Kidney (tissue), 14 donors: Measurements from ENCODE around the gene PHF11. TPM values are rescaled to one million over a fixed set of nuclear protein-coding genes. Genes with fewer than 3 reads are reported as not detected.

Source experiments
- DNase-seq, 5 donors: peaks; one replicate each; pipeline ENCODE4 v3.0.0-alpha.2; 2013 to 2020
- FAIRE-seq: peaks from 2 replicates; lab custom pipeline; 2012; peaks lifted over from hg19 to GRCh38; lab: Jason Lieb, UNC
- H3K27ac ChIP-seq, 2 donors: one replicate each; pipeline ENCODE4 v1.7.0; 2013; ENCODE audit warnings: low read depth in 2 of 2, low read length in 2 of 2, inconsistent platforms in 1 of 2
- H3K27me3 ChIP-seq: one replicate; pipeline ENCODE4 v1.7.1; 2013; ENCODE audit warnings: low read length, inconsistent platforms; ENCODE audit not compliant: control insufficient read depth, insufficient read depth
- H3K36me3 ChIP-seq, 3 donors: one replicate each; pipeline versions ENCODE4 v1.7.0 to v1.7.1; 2013; ENCODE audit warnings: low read length in 3 of 3, control low read depth in 1 of 3, inconsistent platforms in 1 of 3; ENCODE audit not compliant: insufficient read depth in 3 of 3, control insufficient read depth in 2 of 3
- H3K4me1 ChIP-seq, 3 donors: one replicate each; pipeline versions ENCODE4 v1.7.0 to v1.7.1; 2013; ENCODE audit warnings: low read length in 3 of 3, inconsistent platforms in 1 of 3, low read depth in 1 of 3; ENCODE audit not compliant: control insufficient read depth in 2 of 3, insufficient read depth in 2 of 3
- H3K4me3 ChIP-seq, 3 donors: one replicate each; pipeline versions ENCODE4 v1.7.0 to v1.8.1; 2013; ENCODE audit warnings: low read length in 3 of 3, control low read depth in 1 of 3, inconsistent platforms in 1 of 3
- H3K9ac ChIP-seq, 3 donors: one replicate each; pipeline versions ENCODE4 v1.7.0 to v1.7.1; 2013; ENCODE audit warnings: low read length in 3 of 3, control low read depth in 1 of 3, inconsistent platforms in 1 of 3
- H3K9me3 ChIP-seq, 3 donors: one replicate each; pipeline versions ENCODE4 v1.7.0 to v1.7.1; 2013; ENCODE audit warnings: low read length in 3 of 3, control low read depth in 1 of 3, inconsistent platforms in 1 of 3; ENCODE audit not compliant: control insufficient read depth in 2 of 3, insufficient read depth in 1 of 3
- intact Hi-C: fragments of 100-400 bp; cut with DNase I; formaldehyde crosslinking; loops from one replicate; pipeline ENCODE4 v1.11.1; 2022
- polyA plus RNA-seq: library from polyadenylated mRNA; stranded (reverse); fragments of 350-450 nt; fragmentation: Illumina TruSeq; extraction: RNeasy Lipid Tissue Mini Kit (QIAGEN cat#74804); gene quantifications from one replicate; pipeline ENCODE4 v1.2.3, GENCODE V29; 2014; ENCODE audit warnings: low read depth, low replicate concordance; ENCODE audit not compliant: insufficient read depth
- total RNA-seq: library from RNA; stranded (reverse); fragmentation: NEBNext Ultra II Directional; extraction: Animal tissue kit (Norgen Biotek cat#: 25700); gene quantifications from one replicate; pipeline ENCODE4 v1.2.1, GENCODE V29; 2021
- TF ChIP-seq, protein P1 (sequence below): IDR thresholded peaks from 3 replicates; pipeline ENCODE4 v1.5.1; 2012; ENCODE audit warnings: mild to moderate bottlenecking, moderate library complexity, borderline replicate concordance; ENCODE audit not compliant: insufficient read depth; ENCODE audit errors: extremely low read depth
- donor health status: control.
- donor health status: control.
- donor health status: control.
- donor health status: control.
- donor health status: control.
- donor health status: DM: yes; HTN: yes; CAD: no.
- donor health status: Normal renal cell carcinoma (clear cell type).

Gene PHF11
- total and polyA plus RNA-seq, 2 donors from 2014 or later, result 50.3 to 57.0 TPM

DNA sequence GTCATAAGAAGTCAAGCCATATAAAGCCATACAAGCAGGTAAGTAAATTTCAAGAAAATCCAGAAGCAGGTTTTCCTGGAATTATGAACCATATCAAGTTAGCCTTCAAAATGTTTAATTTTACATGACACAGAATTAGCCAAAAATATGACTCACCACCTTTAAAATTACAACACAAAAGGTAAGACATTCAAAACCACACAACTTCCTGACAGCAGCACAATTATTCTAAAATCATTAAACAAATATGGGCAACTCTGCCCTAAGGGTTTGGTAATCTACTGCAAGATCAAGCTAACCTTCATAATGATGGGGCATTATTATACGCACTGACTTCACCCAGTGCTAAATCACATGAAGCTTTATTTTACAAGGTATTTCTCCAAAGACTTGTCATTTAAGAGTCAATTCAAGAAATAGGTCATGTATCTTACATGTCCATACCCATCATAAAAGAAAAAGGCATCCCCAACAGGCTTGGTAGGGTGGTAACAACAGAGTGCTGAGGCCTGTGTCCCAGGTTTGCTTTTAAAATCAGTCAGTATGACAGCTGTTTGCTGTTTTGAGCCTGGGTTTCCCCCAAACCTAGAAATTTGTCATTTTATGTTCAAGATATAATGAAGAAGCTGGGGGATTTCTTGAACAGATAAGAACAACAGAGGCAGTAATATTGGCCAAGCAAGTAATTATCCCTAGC lies 74.4 kb downstream of the PHF11 start:
- no peak overlapping the region for H3K27ac ChIP-seq

DNA sequence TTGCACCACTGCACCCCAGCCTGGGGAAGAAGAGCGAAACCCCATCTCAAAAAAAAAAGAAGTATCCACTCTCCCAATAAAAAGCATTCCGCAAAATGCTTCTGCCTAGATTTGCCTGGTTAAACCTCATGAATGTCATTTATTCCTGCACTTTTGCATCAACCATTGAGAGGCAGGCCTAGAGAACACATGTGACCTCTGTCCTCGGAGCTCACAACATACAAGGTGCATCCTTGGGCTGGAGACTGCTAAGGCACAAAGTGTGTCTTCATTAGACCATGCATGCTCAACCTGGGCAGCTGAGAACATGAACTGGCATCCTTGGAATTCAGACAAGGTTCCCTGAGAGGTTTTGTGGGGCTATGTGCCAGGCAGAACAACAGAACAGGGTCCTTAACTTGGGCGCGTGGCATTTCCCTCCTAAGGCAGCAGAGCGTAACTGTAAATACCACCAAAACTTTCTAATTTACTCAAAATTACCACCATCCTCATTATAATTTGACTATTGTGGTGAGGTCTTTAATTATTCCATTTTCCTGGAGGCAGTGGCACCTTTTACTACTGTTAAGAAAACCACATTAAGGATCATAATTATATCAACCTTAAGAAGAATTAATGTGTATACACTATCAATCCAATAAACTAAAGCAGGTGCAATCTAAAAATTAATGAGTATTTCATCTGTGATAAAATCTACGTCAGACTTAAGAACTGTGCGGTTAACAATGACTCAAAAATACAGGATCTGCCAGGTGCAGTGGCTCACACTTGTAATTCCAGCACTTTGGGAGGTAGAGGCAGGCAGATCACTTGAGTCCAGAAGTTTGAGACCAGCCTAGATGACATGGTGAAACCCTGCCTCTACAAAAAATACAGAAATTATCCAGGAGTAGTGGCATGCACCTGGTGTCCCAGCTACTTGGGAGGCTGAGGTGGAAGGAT lies 75.8 kb downstream of the PHF11 start:
- H3K4me1 ChIP-seq, result peaks cover 0 to 4% (median 2%) of the 10 kb centered on the region in 3 donors
- no peak for DNase-seq
- H3K27me3 ChIP-seq, result no peaks in the 10 kb centered on the region
- intact Hi-C loops, result no loop called here
- H3K9me3 ChIP-seq, result no peaks in the 10 kb centered on the region
- no peak overlapping the region for H3K9ac ChIP-seq
- no peak overlapping the region for H3K27ac ChIP-seq
- H3K4me3 ChIP-seq, result no peak overlapping the region
- TF ChIP-seq, protein P1, sequence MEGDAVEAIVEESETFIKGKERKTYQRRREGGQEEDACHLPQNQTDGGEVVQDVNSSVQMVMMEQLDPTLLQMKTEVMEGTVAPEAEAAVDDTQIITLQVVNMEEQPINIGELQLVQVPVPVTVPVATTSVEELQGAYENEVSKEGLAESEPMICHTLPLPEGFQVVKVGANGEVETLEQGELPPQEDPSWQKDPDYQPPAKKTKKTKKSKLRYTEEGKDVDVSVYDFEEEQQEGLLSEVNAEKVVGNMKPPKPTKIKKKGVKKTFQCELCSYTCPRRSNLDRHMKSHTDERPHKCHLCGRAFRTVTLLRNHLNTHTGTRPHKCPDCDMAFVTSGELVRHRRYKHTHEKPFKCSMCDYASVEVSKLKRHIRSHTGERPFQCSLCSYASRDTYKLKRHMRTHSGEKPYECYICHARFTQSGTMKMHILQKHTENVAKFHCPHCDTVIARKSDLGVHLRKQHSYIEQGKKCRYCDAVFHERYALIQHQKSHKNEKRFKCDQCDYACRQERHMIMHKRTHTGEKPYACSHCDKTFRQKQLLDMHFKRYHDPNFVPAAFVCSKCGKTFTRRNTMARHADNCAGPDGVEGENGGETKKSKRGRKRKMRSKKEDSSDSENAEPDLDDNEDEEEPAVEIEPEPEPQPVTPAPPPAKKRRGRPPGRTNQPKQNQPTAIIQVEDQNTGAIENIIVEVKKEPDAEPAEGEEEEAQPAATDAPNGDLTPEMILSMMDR, result no peak
- FAIRE-seq, result no peak
- peaks cover 0 to 2% (median 0%) of the 10 kb centered on the region in 3 donors for H3K36me3 ChIP-seq

More for the DNA sequence above, 74.4 kb downstream of the PHF11 start:
- no peak overlapping the region for H3K9ac ChIP-seq
- H3K9me3 ChIP-seq, result no peaks in the 10 kb centered on the region
- H3K4me1 ChIP-seq, result peaks cover 0 to 4% (median 2%) of the 10 kb centered on the region in 3 donors
- TF ChIP-seq, protein P1, result no peak
- peaks cover 0 to 5% (median 0%) of the 10 kb centered on the region in 3 donors for H3K36me3 ChIP-seq
- DNase-seq, result no peak
- intact Hi-C loops, result no loop called here
- FAIRE-seq, result no peak
- no peak overlapping the region for H3K4me3 ChIP-seq
- no peaks in the 10 kb centered on the region for H3K27me3 ChIP-seq

Other genes starting within 250 kb of the PHF11 start
- gene CDADC1, start 248.0 kb upstream of the PHF11 start, total RNA-seq, result 8.3 TPM
- 12.2 TPM for gene CDADC1, start 248.0 kb upstream of the PHF11 start, polyA plus RNA-seq
- gene CAB39L, start 51.9 kb upstream of the PHF11 start, total RNA-seq, result 16.0 TPM
- gene CAB39L, start 51.9 kb upstream of the PHF11 start, polyA plus RNA-seq, result 11.0 TPM
- 15.1 TPM for gene SETDB2, start 51.7 kb upstream of the PHF11 start, total RNA-seq
- 5.7 TPM for gene SETDB2, start 51.7 kb upstream of the PHF11 start, polyA plus RNA-seq
- gene RCBTB1, start 89.6 kb downstream of the PHF11 start, total RNA-seq, result 18.9 TPM
- gene RCBTB1, start 89.6 kb downstream of the PHF11 start, polyA plus RNA-seq, result 14.8 TPM
- 1.6 TPM for gene ARL11, start 132.6 kb downstream of the PHF11 start, total RNA-seq
- 0.19 TPM for gene ARL11, start 132.6 kb downstream of the PHF11 start, polyA plus RNA-seq
- 31.4 TPM for gene EBPL, start 195.5 kb downstream of the PHF11 start, total RNA-seq
- 36.8 TPM for gene EBPL, start 195.5 kb downstream of the PHF11 start, polyA plus RNA-seq